DOHH2 (cell line): ENCODE data around the gene ADGRL3.

Source experiments
- CTCF ChIP-seq: fragments of 200-600 bp; sonication (generic); IDR thresholded peaks from one replicate; pipeline ENCODE4 v1.5.1; 2014; ENCODE audit warnings: antibody characterized with exemption, mild to moderate bottlenecking, low read depth, low read length; ENCODE audit not compliant: poor library complexity, severe bottlenecking
- EZH2phosphoT487 ChIP-seq: fragments of 200-600 bp; sonication (generic); IDR thresholded peaks from 2 replicates; pipeline ENCODE4 v1.6.1; 2017; ENCODE audit warnings: borderline replicate concordance, mild to moderate bottlenecking, antibody characterized with exemption, low read length, moderate library complexity, mixed read lengths

DNA sequence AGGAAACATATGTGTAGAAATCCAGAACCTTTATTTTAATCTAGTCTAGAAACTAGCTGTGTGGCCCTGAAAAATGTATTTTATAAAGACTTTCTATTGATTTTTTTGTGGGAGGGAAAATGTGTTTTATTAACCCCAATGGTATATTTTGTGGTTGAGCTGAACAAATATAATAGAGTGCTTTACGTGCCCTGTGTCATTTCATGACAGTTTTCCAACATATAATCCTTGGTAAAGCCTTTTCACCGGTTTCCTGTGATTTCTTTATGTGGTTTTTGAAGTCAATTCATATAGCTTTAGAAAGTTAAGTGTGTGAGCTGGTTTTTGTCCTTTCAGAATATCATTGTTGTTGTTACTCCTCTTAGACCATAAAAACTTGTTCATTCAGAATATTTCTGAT lies 375.7 kb downstream of the ADGRL3 start:
- TF ChIP-seq CTCF (no peak), EZH2phosphoT487 (no peak)
